CMK (cell line): Measurements from ENCODE around the gene ETV6.
A peak's percentile ranks its signal among the peaks of the same experiment; 100 is the strongest.
"Not testable (repeated sequence)": the region's sequence is repeated elsewhere in the genome, so short reads cannot be mapped to it uniquely, and the experiment has no call there.

Source experiments
- DNase-seq: peaks from one replicate; pipeline ENCODE4 v3.0.0-alpha.2; 2010; ENCODE audit warnings: low read depth

Gene ETV6

DNA sequence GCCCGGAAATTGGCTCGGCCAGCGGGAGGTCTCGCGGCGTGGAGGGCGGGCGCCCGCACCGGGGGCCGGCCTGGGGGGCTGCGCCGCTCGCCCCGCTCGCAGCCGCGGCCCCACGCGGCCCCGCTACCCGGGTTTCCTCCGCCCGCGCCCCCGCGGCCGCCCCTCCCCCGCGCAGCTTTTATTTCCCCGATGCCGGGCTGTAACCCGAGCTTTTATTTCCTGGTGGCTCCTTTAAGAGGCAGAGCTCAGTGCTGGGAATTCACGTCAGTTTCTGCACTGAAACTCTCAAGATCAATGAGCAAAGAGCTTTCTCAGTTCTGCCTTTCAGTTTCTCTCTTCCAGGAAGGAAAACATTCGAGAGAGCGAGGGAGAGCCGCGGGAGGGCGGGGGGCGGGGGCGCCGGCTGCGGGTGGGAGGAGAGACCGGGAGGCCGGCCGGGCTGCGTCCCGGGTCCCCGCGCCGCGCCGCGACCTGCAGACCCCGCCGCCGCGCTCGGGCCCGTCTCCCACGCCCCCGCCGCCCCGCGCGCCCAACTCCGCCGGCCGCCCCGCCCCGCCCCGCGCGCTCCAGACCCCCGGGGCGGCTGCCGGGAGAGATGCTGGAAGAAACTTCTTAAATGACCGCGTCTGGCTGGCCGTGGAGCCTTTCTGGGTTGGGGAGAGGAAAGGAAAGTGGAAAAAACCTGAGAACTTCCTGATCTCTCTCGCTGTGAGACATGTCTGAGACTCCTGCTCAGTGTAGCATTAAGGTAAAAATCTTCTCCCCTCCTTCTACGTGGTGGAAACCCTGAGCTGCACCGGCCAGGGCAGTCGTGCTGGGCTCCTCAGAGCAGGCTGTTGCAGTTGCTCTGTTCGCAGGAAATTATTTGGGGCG, at the start of gene ETV6:
Gene ETV6, plus strand, starts transcription at position 262 of the 873 bp plus-strand sequence. Its CDS starts 454 bp downstream, at position 716.
- peak; percentile 57 for DNase-seq

DNA sequence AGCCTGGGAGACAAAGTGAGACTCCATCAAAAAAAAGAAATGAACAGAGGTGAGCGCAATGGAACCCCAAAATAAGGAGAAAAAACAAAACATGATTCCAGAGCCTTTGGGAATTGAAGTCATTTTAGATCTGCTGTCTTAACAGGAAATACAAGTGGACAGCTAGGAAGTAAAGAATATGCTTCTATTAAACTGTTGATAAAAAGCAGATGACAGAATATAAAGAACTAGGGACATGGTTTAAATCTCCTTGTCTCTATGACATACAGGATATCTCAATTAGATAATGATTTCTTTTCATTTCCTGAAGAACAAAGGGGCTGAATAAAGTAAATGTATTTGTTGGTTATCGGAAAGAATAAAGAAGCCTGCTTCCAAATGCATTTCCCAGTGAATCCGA, 49.3 kb upstream of the ETV6 start:
- no peak for DNase-seq

DNA sequence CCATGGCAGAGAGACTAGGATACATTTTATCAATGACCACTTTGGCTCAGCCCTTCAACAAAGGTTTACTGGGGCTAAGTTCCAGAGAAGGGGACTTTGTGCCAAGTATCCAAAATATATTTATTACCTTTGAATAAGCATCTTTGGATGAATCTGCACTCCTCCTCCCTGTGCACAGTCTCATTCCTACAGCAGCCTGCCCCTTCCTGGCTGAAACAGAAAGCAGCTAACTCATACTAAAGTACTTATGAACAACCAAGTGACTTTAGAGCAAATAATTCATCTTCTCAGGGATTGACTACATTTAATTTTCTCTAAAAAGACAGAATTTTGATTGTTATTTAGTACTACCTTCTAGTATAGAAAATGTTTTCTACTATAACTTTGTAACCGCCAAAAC, 47.8 kb upstream of the ETV6 start:
- DNase-seq: no peak

DNA sequence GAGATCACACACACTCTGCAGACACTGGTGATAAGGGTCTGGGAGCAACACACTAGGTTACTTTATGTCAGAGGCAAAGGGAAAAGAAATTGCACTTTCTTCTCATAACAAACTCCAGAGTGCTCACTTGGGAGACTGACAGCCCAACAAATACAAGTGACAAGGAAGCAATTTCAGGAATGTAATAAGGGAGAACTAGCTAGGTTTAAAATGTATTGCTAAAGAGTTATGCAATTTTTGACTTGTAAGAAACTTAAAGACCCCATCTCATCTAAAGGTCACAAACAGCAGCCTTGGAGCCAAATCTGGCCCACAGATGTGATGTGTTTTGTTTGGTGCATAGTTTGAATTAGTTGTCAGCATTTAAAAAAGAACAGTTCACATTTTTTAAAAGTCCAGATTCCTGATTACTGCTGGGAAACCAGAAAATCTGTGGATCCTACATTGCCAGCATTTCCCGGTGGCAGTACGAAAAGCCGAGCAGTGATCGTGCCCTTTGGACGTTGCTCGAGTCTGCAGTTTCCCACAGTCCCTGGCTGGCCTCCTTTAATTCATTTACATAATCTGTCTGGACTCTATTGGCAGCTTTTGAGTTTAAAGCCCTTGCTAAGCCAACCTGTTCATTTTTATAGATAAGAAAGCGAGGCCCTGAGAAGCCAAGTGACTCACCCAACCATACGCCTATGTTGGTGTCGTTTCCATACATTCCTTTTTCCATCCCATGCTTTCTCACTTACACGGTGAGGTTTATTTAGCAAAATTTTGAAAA, 42.0 kb upstream of the ETV6 start:
- no peak for DNase-seq

DNA sequence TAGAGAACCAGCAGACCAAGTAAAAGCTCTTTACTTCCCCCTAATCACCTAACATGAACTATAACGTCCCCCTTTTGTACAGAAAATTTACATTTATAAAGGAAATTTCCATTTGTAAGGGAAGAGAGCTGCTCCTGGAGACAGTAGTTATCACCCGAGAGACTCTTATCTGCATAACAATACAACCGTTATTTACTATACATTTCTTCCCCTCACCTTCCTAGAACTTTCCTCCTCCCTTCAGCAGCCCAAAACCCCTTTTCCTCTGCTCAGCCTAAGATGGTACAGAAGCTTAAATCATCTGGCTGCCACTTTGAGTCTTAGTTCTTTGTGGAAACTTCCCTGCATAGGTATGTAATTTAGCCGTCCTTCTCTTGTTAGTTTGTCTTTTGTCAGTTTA, 40.4 kb upstream of the ETV6 start:
- DNase-seq: no peak

DNA sequence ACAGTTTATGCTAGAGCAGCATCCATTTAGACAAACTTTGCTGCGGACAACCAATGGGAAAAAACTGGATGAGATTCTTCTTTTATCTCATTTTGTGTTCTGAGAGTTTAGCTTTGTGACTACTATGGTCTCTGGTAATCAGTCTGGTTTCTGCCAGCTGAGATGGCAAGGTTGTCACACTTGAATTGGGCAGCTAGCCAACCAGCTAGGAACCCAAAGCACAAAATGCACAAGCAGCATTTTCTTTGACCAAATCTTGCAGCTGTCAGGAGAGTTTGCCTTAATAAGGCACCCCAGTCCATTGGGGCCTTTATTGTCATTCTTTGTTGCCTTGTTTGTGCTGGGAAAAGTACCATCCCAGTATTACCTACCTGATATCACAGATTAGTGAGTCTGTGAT, 34.0 kb upstream of the ETV6 start:
- DNase-seq: no peak

DNA sequence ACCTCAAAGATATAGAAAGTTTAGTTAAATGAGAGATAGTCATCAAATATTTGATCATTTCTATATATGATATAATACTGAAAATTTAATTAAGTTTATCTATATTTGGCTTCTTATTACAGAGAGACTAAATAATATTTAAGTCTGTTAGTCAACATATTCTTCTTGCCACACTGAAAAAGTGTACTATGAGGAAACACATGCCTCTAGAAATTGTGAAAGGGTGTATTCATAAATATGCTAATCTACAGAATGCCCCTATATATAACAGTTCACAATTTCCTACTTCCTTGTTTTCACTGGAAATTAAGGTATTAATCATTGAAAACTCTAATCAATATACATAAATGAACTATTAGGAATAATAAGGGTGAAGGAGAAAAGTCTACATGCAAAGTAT, 31.4 kb upstream of the ETV6 start:
- no peak for DNase-seq

DNA sequence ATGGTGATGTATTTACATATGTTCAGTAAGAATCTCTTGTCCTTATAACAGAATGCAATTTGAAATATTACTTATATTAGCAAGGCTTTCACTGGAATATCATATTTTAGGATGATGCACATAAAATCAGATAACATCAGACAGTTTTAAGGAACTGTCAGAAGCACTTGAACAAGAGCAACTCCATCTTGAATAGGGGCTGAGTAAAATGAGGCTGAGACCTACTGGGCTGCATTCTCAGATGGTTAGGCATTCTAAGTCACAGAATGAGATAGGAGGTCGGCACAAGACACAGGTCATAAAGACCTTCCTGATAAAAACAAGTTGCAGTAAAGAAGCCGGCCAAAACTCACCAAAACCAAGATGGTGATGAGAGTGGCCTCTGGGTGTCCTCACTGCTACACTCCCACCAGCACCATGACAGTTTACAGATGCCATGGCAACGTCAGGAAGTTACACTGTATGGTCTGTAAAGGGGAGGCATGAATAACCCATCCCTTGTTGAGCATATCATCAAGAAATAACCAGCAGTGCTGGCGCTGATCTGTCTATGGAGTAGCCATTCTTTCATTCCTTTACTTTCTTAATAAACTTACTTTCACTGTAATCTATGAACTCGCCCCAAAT, 27.6 kb upstream of the ETV6 start:
- no peak for DNase-seq

DNA sequence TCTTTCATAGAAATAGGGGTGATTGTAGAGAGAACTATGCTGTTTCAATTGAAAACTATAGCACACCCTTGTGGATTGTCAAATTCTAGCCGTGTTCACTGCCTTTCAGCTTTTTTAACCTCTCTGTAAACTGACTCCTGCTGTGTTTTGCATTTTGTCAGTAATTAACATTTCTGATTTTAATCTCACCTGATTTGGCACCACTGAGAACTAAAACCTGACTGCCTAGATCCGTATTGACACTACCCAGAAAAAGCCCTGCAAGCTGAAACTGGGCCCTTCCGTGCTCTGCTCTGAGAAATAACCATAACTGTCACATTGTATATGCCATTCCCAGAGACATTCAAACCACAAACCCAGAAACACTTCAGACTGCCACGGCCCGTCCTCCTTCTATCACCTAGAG, 26.6 kb upstream of the ETV6 start:
- no peak for DNase-seq

DNA sequence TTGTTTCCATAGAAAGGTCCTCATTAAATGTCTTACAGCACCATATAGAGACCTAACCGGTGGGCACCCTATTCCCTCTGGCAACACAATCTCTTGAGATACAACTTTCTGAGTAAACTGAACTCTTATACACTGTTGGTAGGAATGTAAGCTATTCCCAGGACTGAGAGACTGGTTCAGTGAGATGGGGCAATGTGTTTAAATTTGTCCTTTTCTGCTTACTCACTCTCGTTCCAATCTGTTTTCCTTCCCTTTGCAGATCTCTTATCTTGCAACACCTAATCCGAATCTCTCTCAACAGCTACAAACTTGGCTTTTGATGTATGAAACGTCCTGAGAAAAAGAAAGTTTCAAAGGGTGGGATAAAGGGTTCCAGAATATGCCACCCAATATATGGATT, 26.1 kb upstream of the ETV6 start:
- DNase-seq: no peak

DNA sequence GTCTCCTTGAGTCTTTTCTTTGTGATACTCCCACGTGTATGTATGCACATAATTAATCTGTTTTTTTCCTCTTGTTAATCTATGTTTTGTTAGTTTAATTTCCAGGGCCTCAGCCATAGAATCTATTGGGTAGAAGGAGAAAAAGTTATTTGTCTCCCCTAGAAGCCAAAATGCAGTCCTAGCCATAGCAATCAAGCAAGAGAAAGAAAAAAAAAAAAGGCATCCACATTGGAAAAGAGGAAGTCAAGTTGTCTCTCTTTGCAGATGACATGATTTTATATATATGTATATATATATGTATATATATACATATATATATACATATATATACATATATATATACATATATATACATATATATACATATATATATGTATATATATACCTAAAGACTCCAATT, 25.4 kb upstream of the ETV6 start:
- no peak for DNase-seq

DNA sequence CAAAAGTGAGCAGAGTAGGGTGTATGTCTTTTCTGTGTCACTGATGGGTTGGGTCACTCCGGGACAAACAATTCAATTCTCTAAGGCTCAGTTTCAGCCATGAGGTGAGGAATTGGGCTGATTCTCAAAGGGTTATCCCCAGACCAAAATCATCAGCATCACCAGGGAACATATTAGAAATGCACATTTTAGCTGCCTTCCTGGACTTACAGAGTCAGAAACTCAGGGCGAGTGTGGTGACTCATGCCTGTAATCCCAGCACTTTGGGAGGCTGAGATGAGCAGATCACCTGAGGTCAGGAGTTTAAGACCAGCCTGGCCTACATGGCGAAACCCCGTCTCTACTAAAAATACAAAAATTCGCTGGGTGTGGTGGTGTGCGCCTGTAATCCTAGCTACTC, 21.8 kb upstream of the ETV6 start:
- DNase-seq: not testable (repeated sequence)

DNA sequence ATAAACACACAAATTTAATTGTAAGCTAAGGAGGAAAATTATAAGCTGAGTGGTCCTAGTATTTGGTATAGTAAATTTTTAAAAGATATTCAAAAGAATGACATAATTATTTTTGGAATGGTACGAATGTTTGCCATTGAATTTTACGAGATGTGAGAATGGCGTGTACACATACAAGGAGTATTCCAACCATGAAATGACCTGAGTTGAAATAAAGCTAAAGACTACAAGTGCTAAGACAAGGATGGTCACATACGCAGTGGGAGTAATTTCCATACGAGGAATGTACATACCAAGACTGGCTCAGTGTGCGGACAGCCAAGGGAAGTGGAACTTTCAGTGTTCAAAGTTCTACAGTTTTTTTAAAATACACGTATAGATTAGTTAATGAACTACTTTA, 21.1 kb upstream of the ETV6 start:
- DNase-seq: no peak

DNA sequence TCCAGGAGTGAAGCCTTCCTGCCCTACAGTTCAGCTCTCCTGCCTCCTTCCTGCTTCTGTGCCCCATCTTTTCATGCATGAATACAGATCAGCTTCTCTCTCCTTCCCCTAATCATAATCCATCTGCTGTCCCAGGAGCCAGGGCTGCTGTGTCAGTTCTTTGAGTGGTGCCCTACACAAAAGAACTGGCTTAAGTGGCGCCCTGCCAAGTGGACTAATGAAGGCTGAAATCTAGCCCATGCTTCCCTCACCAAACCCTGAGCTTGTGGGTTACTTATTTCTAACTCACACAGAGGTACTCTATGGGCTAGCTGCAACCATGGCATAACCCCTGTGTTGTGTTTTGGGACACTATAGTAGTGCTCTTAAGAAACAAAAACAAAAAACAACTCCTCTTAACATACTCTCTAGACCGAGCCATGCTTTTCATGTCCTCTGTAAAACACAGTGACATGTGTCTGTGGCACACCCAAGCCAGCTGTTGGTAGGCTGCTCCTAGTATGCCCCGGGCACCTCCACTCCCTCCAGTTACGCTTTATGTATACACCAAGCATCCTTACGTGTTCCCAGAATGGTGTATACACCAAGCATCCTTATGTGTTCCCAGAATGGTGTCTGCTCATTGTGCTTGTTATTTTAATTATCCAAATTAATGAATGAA, 19.3 kb upstream of the ETV6 start:
- no peak for DNase-seq

DNA sequence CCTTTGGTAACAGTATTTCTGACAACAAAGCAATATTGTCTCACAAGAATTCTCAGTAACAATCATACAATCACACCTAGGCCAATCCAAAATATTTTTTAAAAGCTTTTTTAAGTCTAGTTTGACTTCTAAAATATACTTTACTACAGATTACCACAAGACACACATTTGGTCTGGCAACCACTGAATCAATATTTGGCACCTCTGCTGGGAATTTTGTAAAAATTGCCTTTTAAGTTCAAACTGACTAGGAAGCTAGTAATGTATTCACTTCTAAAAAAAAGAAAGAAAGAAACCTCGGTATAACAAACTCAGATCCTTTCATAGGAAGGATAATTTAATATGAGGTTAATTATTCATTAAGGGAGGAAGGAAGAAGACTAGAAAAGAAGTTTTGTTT, 18.2 kb upstream of the ETV6 start:
- no peak for DNase-seq

DNA sequence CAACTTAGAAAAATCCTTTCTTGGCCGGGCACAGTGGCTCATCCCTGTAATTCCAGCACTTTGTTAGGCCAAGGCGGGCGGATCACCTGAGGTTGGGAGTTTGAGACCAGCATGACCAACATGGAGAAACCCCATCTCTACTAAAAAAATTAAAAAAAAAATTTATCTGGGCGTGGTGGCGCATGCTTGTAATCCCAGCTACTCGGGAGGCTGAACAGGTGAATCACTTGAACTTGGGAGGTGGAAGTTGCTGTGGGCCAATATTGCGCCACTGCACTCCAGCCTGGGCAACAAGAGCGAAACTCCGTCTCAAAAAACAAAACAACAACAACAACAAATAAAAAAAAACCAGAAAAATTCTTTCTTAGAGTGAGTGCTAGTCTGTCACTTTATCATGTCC, 17.6 kb upstream of the ETV6 start:
- not testable (repeated sequence) for DNase-seq

DNA sequence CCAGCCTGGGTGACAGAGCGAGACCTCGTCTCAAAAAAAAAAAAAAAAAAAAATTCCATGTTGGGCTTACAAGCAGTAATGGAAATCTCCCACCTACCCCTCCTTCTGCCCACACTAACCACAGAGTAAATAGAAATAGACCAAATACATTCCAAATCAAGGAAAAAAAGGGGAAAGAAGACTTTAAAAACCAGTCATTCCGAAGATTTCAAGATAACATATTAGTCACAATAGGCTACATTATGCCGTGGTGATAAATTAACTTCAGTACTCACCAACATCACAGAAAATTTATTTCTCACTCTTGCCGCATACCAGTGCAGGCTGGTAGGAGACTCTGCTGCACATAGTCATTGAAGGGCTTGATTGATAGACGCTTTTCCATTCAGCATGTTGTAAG, 15.5 kb upstream of the ETV6 start:
- no peak for DNase-seq

DNA sequence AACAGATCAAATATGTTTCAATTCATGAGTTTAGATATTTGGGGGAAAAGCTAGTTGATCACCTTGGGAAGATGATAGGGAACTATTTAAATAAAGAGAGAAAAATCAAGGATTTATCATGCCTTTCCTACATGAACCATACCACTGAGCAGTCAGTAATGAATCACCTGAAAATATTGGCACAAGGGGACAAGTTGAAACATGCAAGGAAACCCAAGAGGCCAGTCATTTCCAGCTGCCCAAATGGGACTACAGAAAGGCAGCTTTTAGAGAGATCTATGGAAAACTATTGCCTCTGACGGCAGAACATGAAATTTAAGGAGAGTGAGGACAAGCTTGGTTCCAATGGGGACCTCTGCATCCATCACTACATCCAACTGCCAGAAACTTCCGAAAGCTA, 14.1 kb upstream of the ETV6 start:
- no peak for DNase-seq

DNA sequence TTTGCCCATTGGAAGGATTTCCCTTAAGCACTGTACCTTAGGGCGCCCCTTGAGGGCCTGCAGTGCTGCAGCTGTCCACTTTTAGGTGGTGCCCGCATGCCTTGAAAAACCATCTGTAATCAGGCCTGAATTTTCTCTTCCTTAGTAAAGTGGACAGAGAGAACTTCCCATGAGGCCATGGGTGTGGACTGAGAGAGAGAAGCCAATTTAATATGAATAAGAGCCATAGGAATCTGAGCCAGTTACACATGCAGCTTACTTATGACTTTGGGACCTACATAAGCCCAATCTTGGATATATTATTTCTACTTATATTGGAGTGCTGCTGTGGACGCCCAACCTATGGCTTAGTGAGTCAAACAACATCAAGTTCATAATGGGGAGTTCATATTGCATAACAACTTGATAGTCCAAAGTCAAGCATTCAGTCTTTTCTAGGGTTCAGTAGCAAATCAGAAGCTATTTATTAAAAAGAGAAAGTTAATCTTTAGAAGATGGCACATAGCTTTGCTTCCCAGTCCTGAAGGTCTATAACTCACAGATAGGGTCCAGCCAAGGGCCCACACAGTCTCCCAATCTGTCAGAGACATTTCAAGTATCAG, 11.1 kb upstream of the ETV6 start:
- DNase-seq: no peak

DNA sequence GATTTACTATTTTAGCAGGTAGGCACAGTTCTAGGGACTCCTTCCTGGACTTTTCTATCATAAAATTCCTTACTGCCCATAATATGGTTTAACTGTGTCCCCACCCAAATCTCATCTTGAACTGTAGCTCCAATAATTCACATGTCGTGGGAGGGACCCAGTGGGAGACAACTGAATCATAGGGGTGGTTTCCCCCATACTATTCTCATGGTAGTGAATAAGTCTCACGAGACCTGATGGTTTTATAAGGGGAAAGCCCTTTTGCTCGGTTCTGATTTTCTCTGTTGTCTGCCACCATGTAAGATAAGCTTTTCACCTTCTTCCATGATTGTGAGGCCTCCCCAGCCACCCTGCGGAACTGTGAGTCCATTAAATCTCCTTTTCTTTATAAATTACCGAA, 10.0 kb upstream of the ETV6 start:
- no peak for DNase-seq

DNA sequence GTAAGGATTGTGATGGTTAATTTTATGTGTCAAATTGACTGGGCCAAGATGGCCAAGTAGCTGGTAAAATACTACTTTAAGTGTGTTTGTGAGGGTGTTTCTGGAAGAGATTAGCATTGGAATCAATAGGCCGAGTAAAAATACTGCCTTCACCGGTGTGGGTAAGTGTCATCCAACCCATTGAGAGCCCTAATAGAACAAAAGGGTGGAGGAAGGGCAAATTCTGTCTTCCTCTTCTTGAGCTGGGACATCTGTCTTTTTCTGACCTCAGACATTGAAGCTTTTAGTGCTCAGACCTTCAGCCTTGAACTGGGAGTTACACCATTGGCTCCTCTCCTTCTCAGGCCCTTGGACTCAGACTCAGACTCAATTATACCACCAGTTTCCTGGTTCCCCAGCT, 8.0 kb upstream of the ETV6 start:
- DNase-seq: no peak

DNA sequence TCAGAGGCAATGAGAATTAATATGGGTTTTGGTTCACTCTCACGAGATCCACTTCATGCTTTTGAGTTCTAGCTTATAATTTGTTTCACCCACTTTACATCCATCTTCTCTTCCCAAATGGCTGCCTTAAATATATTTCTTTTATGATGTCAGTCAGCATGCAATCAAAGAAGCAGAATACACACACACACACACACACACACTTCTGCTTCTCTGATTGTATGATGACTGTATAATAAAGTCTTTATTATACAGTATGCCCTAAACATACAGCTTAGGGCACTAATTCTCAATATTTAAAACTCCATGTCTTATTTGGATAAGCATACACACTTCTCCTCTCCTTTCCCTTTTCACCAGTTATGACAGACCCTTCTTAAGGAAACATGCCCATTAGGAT, 6.7 kb upstream of the ETV6 start:
- no peak for DNase-seq
